HG03521 (cell line): ENCODE measurements around the gene CMPK2.
A peak's percentile ranks its signal among the peaks of the same experiment; 100 is the strongest.
"Not testable (repeated sequence)": the region's sequence is repeated elsewhere in the genome, so short reads cannot be mapped to it uniquely, and the experiment has no call there.

ENCODE experiments used
- ATAC-seq: cut with Tn5 transposase; IDR thresholded peaks from one replicate; pipeline ENCODE4 v1.9.1; 2021; ENCODE audit warnings: mild to moderate bottlenecking, moderate library complexity; ENCODE audit not compliant: unreplicated experiment

Gene CMPK2, protein sequence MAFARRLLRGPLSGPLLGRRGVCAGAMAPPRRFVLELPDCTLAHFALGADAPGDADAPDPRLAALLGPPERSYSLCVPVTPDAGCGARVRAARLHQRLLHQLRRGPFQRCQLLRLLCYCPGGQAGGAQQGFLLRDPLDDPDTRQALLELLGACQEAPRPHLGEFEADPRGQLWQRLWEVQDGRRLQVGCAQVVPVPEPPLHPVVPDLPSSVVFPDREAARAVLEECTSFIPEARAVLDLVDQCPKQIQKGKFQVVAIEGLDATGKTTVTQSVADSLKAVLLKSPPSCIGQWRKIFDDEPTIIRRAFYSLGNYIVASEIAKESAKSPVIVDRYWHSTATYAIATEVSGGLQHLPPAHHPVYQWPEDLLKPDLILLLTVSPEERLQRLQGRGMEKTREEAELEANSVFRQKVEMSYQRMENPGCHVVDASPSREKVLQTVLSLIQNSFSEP

DNA sequence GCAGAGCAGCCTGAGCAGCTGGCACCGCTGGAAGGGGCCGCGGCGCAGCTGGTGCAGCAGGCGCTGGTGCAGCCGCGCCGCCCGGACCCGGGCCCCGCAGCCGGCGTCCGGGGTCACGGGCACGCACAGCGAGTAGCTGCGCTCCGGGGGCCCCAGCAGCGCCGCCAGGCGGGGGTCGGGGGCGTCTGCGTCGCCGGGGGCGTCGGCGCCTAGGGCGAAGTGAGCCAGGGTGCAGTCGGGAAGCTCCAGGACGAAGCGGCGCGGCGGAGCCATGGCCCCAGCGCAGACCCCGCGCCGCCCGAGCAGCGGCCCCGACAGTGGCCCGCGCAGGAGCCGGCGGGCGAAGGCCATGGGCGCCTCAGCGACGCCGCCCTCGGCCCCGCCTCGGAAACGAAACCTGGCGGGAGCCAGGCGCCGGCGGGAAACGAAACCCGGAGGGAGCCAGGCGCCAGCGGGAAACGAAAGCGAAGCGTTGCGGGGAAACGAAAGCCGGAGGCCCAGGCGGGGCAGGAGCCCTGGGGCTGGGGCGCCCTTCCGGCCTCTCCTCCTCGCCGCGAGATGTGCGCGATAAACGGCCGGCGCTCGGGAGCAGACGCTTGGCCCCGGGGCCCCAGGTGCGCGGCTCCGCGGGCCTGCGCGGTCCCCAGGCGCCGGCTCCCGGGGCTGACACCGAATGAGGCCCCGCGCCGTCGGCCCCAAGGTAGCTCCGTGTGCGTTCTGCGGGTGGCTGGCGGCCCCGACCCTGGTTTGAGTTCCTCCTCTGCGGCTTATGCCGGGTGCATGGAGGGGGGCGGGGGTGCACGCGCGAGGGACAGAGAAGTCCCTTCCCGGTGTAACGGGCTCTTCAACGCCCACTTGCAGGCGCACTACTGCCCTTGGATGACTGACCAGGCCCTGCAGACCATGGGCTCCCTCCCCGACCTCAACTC, at the start of gene CMPK2:
CMPK2 (minus strand) TSS at position 562 of the 929 bp plus-strand sequence; CDS start at position 351, 211 bp downstream.
- ATAC-seq = peak; percentile 78

DNA sequence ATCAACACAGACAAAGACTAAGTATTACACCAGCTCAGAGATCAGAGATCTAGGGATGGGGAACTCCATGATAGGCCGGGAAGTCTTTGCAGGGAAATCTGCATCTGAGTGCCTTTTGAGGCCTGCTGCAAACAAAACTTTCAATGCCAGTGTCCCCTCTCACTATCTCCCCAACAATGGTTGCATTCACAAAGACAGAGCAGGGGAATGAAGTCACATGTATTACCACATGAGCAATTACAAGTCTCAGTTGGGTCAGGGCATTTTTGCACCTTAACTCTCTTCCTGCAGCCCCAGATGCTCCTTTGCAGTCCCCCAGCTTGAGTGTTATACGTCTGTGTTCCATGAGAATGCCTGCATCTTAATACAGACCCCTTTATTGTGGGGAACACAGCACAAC, 49.7 kb upstream of the CMPK2 start:
- ATAC-seq = no peak

DNA sequence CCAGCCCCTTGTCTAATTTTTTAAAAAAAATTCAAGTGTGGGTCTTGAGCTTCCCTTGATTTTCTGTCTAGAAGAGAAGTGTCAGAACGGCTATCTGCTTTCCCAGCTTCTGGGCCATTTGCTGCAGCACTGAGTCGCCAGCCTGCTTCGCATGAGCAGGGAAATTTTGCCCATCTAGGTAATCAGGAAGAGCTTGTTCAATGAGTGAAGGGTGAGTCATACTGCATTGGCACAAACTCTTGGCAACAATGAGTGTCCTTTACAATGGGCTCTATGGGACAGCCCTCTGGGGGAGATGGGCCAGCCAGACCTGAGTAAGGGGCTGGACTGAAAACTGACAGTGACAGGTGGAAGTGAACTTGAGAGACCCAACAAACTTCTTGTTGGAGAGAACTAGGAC, 49.1 kb upstream of the CMPK2 start:
- no peak for ATAC-seq

DNA sequence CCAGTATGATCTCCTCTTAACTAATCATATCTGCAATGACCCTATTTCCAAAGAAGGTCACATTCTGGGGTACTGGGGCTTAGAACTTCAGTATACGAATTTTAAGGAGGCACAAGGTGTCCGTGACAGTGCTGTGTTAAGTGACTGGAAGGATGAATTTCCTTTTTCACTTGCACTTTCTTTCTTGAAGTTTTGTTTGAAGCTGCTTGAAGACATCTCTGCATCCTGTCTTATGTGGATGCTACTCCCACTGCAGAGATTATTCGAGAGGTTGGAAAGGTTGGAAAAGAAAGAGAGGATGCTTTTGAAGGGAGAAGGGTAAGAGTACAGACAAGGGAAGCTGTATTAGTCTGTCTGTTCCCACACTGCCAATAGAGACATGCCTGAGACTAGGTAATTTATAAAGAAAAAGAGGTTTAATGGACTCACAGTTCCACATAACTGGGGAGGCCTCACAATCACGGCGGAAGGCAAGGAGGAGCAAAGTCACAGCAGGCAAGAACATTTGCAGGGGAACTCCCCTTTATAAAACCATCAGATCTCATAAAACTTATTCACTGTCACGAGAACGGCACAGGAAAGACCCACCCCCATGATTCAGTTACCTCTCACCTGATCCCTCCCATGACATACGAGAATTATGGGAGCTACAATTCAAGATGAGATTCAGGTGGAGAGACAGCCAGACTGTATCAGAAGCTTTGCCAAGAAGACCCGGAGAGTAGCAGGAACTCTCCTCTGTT, 47.9 kb upstream of the CMPK2 start:
- ATAC-seq = no peak

DNA sequence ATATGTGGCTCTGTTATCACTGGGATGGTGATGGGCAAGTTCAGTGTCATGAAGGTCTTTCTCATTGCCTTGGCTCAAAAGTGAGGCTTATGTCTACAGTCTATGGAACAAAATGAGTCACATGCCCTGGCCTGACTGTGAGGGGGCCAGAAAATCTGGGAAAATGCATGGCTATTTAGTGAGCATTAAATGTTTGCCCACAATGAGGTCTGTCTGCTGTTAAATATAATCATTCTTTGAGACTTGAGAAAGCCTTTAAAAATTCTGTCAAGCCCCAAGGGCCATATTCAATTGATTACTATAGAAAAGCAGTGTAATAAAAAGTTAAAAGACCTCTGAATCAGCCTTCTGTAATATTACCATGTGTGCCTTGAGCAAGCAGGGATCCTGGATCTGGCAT, 46.0 kb upstream of the CMPK2 start:
- no peak for ATAC-seq

DNA sequence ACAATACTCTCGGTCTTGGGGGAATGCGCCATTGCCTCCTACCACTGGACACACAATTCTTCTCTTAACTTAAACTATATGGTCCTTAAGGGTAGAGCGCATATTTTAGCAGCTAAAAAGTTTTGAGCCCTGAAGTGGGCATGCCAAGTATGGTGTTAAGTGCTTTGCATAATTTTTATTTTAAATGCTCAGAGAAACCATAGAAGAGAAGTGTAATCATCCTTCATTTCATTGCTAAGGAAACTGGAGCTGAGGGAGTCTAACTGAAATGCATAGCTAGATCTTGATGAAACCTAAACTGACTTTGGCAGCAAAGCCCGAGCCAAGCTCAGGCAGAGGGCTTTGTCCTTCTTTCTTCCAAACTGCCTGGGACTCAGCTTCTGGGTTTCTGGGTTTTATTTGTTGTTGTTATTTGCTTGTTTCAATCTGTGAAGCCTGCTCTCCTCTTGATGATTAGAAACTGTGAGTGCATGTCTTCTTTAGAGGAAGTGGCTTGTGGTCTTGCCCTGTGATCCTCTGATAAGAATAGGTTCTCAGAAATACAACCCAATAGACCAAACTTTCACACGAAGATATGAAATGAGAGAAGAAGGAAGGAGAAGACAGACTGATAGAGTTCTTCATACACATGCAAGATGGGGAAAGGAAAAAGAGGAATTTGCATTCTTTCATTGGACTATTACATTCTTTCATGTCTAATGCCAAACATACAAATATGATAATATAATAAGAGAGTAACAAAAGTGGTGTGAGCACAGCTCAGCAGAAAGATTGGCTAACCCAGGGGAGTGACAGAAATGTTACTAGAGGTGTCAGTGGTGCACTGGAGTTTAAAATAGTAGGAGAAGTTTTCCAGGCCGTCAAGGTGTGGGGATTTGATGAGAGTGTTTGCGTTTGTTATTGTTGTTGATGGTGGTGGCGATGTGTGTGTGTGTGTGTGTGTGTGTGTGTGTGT, 44.0 kb upstream of the CMPK2 start:
- ATAC-seq = peak; percentile 99

DNA sequence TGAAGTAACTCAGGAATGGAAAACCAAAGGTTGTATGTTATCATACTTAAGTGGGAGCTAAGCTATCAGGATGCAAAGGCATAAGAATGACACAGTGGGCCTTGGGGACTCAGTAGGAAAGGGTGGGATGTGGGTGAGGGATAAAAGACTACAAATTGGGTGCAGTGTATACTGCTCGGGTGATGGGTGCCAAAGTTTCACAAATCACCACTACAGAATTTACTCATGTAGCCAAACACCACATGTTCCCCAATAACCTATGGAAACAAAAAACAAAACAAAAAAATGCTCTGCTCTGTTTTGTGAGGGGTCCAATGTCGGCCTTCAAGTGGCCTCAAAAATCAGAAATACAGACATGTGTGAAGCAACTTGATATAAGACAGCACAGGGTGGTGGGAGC, 42.6 kb upstream of the CMPK2 start:
- no peak for ATAC-seq

DNA sequence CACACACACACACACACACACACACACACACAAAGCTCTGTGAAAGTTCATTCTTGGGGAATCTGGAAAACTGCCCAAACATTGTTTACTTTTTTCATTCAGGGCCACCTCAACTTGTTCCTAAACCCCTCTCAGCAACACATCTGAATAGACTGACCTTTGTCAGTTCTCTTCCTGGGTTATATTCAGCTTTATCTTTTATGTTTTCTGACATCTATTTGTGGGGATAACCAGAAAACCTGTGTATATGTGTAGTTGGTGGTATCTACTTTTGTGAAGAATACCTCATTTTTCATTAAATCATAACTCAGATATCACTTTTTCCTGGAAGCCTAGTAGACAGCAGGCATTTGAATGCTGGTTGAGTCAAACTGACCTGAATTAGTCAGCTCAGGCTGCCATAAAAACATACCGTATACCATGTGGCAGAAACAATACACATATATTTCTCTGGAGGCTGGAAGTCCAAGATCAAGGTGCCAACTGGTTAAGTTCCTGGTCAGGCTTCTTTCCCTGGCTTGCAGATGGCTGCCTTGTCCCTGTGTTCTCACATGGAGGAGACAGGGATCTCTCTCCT, 40.5 kb upstream of the CMPK2 start:
- ATAC-seq = no peak

DNA sequence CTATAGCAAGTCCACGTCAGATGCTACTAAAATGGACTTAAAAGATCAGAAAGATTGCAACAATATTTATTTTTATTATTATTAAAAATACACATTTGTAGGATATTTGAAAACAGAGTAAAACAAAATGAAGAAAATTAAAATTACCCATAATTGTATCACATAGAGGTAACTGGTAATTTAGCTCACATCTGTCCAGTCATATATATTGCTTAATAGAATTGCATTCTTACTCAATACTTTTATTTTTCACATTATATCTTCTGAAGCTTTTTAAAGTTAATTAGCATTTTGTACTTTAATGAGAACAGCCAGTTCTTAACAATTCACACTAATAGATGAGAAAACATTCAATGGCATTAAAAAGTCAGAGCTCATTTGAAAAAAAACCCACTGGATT, 40.0 kb upstream of the CMPK2 start:
- no peak for ATAC-seq

DNA sequence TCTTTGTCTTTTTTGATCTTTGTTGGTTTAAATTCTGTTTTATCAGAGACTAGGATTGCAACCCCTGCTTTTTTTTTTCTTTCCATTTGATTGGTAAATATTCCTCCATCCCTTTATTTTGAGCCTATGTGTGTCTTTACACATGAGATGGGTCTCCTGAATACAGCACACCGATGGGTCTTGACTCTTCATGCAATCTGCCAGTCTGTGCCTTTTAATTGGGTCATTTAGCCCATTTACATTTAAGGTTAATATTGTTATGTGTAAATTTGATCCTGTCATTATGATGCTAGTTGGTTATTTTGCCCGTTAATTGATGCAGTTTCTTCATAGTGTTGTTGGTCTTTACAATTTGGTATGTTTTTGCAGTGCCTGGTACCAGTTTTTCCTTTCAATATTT, 36.9 kb upstream of the CMPK2 start:
- not testable (repeated sequence) for ATAC-seq

DNA sequence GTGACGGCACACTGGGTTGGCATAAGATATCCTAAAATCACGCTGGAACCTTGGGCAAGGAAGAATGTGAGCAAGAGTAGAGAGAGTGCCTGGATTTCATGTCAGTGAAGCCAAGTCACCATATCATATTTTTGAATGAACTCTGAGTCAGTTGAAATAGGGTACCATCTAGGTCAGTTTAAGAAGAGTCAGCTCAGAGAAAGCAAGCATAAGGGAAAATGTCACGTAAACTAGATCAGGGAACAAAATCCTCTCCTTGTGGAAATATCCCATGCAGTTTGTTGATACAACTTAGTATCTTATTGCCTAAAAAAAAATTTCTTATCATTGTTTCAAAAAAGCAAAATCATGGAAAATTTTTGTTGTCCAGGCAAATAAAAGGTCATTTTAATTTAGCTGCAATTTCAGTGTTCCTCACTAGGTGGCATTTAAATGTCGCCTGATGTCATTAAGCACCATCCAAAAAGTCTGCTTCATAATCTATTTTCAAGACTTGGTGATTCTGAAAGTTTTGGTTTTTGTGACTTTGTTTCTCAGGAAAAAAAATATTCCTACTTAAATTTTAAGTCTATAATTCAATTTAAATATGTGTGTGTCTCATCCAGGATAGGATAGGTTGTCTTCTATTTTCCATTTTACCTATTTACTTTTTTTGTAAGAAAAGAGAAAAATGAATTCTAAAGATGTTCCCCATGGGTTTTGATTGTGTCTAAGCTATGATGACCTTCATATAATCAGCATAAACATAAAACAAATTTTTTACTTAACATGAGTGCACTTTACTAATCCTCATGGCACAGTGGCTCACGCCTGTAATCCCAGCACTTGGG, 31.4 kb upstream of the CMPK2 start:
- ATAC-seq = no peak

DNA sequence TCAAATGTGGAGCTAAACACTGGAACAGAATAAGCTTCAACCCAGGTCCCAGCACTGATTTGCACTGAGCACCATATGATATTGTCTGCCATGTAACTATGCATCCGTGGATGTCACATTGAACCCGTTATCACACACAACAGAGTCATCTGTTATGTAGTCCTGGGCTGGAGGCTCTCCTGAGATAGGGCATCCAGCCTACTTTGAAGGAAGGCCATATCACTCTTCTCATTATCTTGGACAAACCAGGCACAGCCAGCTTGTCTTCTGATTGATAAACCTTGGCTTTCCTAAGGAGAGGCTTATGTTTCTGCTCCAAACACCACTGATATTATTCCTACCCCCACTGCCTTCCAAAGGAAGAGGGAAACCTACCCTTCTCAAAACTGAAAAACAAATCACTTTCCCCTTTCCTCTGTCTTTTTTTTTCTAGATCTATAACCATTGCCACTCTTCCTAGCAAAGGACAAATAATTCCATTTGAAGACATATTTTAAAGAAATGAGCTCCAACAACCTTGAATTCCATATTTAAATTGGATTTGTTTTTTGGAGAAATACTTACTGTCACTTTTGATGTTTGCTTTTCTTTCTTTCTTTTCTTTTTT, 28.3 kb upstream of the CMPK2 start:
- no peak for ATAC-seq

DNA sequence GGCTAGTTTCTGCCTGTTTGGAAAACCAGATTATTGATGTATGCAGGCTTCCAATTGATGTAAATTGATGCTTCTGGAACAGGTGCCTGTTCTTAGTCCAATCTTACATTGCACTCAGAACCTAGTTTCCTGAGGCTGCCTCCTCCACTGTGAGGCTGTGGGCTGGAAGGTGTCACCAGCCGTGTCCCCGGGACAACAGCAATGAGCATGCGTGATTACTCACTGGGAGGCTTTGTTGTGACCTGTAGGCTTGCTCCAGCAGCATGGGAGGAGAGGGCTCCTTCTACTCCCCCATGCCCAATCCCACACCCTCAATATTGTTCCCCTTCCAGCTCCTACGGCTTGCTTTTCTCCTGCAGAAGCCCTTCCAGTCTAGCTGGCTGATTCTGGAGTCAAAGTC, 23.0 kb upstream of the CMPK2 start:
- ATAC-seq = no peak

DNA sequence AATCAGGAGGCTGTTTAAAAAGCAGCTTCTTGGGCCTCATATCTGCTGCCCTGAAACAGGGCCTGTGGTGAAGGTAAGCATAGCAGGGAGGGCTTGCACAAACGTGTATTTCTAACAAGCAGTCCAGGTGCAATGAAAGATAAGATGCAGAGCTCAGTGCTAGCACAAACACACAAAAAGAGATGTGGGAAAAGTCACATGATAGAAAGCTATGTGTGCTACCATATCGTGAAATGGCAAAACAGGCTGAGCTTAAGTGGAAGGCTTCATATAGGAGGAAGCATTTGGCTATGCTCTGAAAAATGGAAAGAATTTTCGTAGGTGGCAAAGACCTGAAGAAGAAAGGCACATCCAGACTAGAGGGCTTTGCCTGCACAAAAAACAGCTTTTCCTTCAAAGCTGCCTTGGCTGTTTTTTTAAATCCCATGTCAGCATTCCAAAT, 22.1 kb upstream of the CMPK2 start:
- ATAC-seq = no peak

DNA sequence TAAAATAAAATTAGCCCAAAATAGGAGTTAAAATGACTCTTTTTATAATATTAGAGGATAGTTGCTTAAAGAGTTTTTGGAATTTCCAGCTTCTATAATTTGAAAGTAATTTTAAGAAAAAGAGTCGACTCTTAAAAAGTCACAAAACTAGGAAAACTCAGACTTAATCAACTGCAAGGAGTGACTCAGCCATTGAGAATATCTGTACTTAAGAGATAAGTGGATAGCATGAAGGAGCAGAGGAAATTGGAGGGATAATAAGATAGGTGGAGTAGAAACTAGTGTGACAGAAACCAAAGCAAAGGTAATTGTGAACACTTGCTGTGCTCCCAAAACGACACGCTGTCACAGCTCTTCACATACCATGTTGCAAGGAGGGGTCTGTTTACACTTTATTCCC, 20.3 kb upstream of the CMPK2 start:
- ATAC-seq = no peak

DNA sequence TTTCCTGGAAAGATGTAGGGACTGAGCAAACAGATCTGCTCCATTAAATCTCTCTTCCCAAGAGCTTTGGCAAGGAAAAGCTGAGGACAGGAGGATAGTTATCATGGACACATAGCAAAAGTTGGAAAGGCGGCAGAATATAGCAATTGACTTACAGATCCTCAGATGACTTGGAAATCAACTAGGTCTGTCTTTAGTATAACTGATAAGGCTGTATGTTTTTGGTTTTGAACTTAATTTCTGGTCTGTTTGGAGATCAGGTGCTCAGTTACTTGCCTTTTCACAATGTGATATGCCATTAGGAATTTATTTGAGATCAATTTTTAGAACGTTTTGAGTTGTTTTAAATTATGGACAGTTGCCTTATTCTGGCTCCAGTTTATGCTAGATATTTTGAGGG, 19.8 kb upstream of the CMPK2 start:
- no peak for ATAC-seq

DNA sequence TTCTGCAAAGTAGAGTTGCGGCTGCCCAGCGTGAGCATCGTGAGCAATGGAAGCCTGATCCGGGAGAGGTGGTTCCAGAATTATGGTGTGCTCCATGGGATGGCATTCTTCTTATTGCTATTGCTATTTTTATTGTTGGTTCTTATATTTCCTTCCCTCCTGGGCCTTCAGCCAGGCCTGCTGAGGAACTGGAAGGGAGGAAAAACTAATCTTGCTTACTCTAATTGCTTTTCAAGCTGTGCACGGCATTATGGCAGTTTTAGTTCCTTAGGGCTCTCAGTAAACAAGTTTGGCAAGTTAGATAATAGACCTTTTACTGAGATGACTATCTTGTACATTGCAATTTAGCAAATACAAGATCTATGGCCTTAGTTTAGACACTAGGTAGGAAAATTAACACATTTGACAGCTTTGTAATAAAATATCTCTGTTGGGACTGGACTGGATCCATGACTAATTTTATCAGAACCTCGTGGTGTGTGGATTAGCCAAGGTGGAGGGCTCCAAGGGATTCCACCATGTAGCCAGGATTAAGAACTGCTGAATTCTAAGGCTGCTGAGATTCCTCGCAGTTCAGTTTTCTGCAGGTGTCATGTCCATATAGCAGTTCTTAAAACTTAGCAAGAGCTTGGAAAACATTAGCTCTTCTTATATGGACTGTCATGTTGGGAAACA, 17.9 kb upstream of the CMPK2 start:
- no peak for ATAC-seq

DNA sequence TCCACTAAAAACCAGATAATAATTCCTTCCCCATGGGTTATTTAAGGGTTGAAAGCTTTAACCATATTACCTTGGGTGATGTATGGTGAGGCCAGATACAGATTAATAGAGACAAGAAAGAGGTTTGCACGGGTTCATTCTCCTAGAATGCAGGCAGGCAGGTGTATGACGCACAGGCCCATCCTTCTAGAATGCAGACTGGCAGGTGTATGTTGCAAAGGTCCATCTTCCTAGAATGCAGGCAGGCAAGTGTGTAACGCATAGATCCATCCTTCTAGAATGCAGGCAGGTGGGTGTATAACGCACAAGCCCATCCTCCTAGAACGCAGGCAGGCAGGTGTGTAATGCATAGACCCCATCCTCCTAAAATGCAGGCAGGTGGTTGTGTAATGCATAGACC, 15.8 kb upstream of the CMPK2 start:
- ATAC-seq = no peak
